ENCODE data around the gene HIVEP2.

GRCh38 chr6:142855893-142856623, 88.9 kb downstream of the HIVEP2 start:
- TF ChIP-seq POLR2A (IDR thresholded peaks at IDR 0.05) (no peak), CTCF (IDR thresholded peaks at IDR 0.05) (no peak), EP300 (IDR thresholded peaks at IDR 0.05) (no peak)

Data from stomach (tissue), 4 donors.